ENCODE measurements around the gene CH25H.
"Not testable (repeated sequence)": the region's sequence is repeated elsewhere in the genome, so short reads cannot be mapped to it uniquely, and the experiment has no call there.

Gene CH25H

GRCh38 chr10:89207181-89207800, at the start of gene CH25H:
Gene CH25H (minus strand): TSS chr10:89207317. CDS start chr10:89207292, 25 bp downstream.
- no peak for DNase-seq

GRCh38 chr10:89256340-89256739, 49.2 kb upstream of the CH25H start:
- DNase-seq: no peak

GRCh38 chr10:89255793-89256192, 48.7 kb upstream of the CH25H start:
- no peak for DNase-seq

- DNase-seq: not testable (repeated sequence)
Measured at GRCh38 chr10:89255091-89255579, 48.0 kb upstream of the CH25H start.

GRCh38 chr10:89252225-89252585, 45.1 kb upstream of the CH25H start:
- DNase-seq: no peak

- DNase-seq: peak; percentile 94
Measured at GRCh38 chr10:89251409-89252224, 44.5 kb upstream of the CH25H start, which contains the start of gene LIPA. Gene LIPA (minus strand): TSS chr10:89251775. CDS start chr10:89247648, 4,127 bp downstream.

GRCh38 chr10:89250865-89251408, 43.8 kb upstream of the CH25H start:
- DNase-seq: no peak

GRCh38 chr10:89248990-89249389, 41.9 kb upstream of the CH25H start:
- no peak for DNase-seq

GRCh38 chr10:89247623-89248022, 40.5 kb upstream of the CH25H start:
- not testable (repeated sequence) for DNase-seq

- DNase-seq: no peak
Measured at GRCh38 chr10:89245802-89246201, 38.7 kb upstream of the CH25H start.

- DNase-seq: no peak
Measured at GRCh38 chr10:89242840-89243568, 35.9 kb upstream of the CH25H start.

GRCh38 chr10:89242345-89242684, 35.2 kb upstream of the CH25H start:
- DNase-seq: no peak

- no peak for DNase-seq
Measured at GRCh38 chr10:89241486-89242344, 34.6 kb upstream of the CH25H start.

GRCh38 chr10:89241026-89241425, 33.9 kb upstream of the CH25H start:
- no peak for DNase-seq

GRCh38 chr10:89240519-89240918, 33.4 kb upstream of the CH25H start:
- no peak for DNase-seq

GRCh38 chr10:89238956-89239644, 32.0 kb upstream of the CH25H start:
- DNase-seq: no peak

- DNase-seq: no peak
Measured at GRCh38 chr10:89237849-89238248, 30.7 kb upstream of the CH25H start.

GRCh38 chr10:89236226-89236797, 29.2 kb upstream of the CH25H start:
- DNase-seq: no peak

- DNase-seq: no peak
Measured at GRCh38 chr10:89235073-89235798, 28.1 kb upstream of the CH25H start.

GRCh38 chr10:89233033-89233432, 25.9 kb upstream of the CH25H start:
- no peak for DNase-seq

GRCh38 chr10:89228962-89229361, 21.8 kb upstream of the CH25H start:
- no peak for DNase-seq
